Measurements from ENCODE around the gene OR1M1. TPM values are rescaled to one million over a fixed set of nuclear protein-coding genes. Genes with fewer than 3 reads are reported as not detected.

OR1M1 gene
- polyA plus RNA-seq (2013, experiment 1 of 2): not detected
- not detected for polyA plus RNA-seq (2013, experiment 2 of 2)

GRCh38 chr19:9086761-9087160 is at the start of gene OR1M1:
Gene OR1M1, plus strand, starts transcription at chr19:9087061. Its CDS starts 6,184 bp downstream, at chr19:9093245.
- no peak within 1 kb of the TSS for H2BK12ac ChIP-seq (ENCODE audit: low read length in 2 of 2)
- H3K4me1 ChIP-seq (ENCODE audit: control insufficient read depth, insufficient read depth, low read depth, low read length): no peaks in the 10 kb centered on the region
- no peak within 1 kb of the TSS for H3K27ac ChIP-seq (ENCODE audit: low read length, poor library complexity, severe bottlenecking)
- H3K36me3 ChIP-seq (ENCODE audit: control insufficient read depth in 1 of 2, insufficient read depth in 2 of 2, low read depth in 1 of 2, low read length in 2 of 2): no peaks in the 10 kb centered on the region
- no peak within 1 kb of the TSS for H2BK5ac ChIP-seq (ENCODE audit: low read depth, low read length, poor library complexity, severe bottlenecking)
- H2AK5ac ChIP-seq (ENCODE audit: low read length, severe bottlenecking): no peak within 1 kb of the TSS
- H4K91ac ChIP-seq (ENCODE audit: low read length): no peak within 1 kb of the TSS
- H3K4me2 ChIP-seq (ENCODE audit: low read length, poor library complexity, severe bottlenecking): no peak within 1 kb of the TSS
- no peak within 1 kb of the TSS for H2AFZ ChIP-seq (ENCODE audit: low read depth, low read length)
- no peaks in the 10 kb centered on the region for H3K27me3 ChIP-seq (ENCODE audit: control insufficient read depth in 1 of 2, insufficient read depth in 1 of 2, low read length in 2 of 2)
- no peak within 1 kb of the TSS for H2BK120ac ChIP-seq (ENCODE audit: low read depth, low read length)
- no peak within 1 kb of the TSS for H4K8ac ChIP-seq (ENCODE audit: low read length)
- H3K79me1 ChIP-seq (replicated peaks; ENCODE audit: low read length, poor library complexity, severe bottlenecking): no peaks in the 10 kb centered on the region
- no peak within 1 kb of the TSS for H3K4me3 ChIP-seq (ENCODE audit: insufficient read depth in 1 of 2, low read depth in 1 of 2, low read length in 2 of 2)
- no peak within 1 kb of the TSS for H3K23ac ChIP-seq (ENCODE audit: low read length in 2 of 2)
- H3K4ac ChIP-seq (ENCODE audit: low read depth in 1 of 2, low read length in 2 of 2): no peak within 1 kb of the TSS
- no CpG with 5 or more reads among the region's 2 CpGs for WGBS
- no peaks in the 10 kb centered on the region for H3K9me3 ChIP-seq (ENCODE audit: control insufficient read depth, low read length)
- no peak within 1 kb of the TSS for H3K14ac ChIP-seq (ENCODE audit: low read length in 2 of 2)
- no peak within 1 kb of the TSS for H3K18ac ChIP-seq (ENCODE audit: low read depth in 1 of 2, low read length in 2 of 2)
- DNase-seq: no peak
- H3K9ac ChIP-seq (ENCODE audit: low read length): no peak within 1 kb of the TSS
- no peak within 1 kb of the TSS for H2BK15ac ChIP-seq (ENCODE audit: low read depth, poor library complexity, severe bottlenecking)

GRCh38 chr19:9037400-9038062 is 49.3 kb upstream of the OR1M1 start:
- Histone ChIP-seq H3K14ac (ENCODE audit: low read length in 2 of 2) (no peak overlapping the region), H2BK15ac (ENCODE audit: low read depth, poor library complexity, severe bottlenecking) (no peak overlapping the region), H3K9ac (ENCODE audit: low read length) (no peak overlapping the region), H4K8ac (ENCODE audit: low read length) (no peak overlapping the region), H2AFZ (ENCODE audit: low read depth, low read length) (no peak overlapping the region), H3K18ac (ENCODE audit: low read depth in 1 of 2, low read length in 2 of 2) (no peak overlapping the region), H3K36me3 (ENCODE audit: control insufficient read depth in 1 of 2, insufficient read depth in 2 of 2, low read depth in 1 of 2, low read length in 2 of 2) (no peaks in the 10 kb centered on the region), H2BK12ac (ENCODE audit: low read length in 2 of 2) (no peak overlapping the region), H3K23ac (ENCODE audit: low read length in 2 of 2) (no peak overlapping the region), H3K9me3 (ENCODE audit: control insufficient read depth, low read length) (no peaks in the 10 kb centered on the region), H2BK5ac (ENCODE audit: low read depth, low read length, poor library complexity, severe bottlenecking) (no peak overlapping the region), H3K4ac (ENCODE audit: low read depth in 1 of 2, low read length in 2 of 2) (no peak overlapping the region), H4K91ac (ENCODE audit: low read length) (no peak overlapping the region), H3K27me3 (ENCODE audit: control insufficient read depth in 1 of 2, insufficient read depth in 1 of 2, low read length in 2 of 2) (no peaks in the 10 kb centered on the region), H3K4me3 (ENCODE audit: insufficient read depth in 1 of 2, low read depth in 1 of 2, low read length in 2 of 2) (no peak overlapping the region), H3K4me1 (ENCODE audit: control insufficient read depth, insufficient read depth, low read depth, low read length) (no peaks in the 10 kb centered on the region), H2BK120ac (ENCODE audit: low read depth, low read length) (no peak overlapping the region), H2AK5ac (ENCODE audit: low read length, severe bottlenecking) (no peak overlapping the region), H3K79me1 (replicated peaks; ENCODE audit: low read length, poor library complexity, severe bottlenecking) (no peaks in the 10 kb centered on the region), H3K4me2 (ENCODE audit: low read length, poor library complexity, severe bottlenecking) (no peak overlapping the region), H3K27ac (ENCODE audit: low read length, poor library complexity, severe bottlenecking) (no peak overlapping the region)
- WGBS: 74% methylated on average over 8 of the region's 8 CpGs
- no peak for DNase-seq

GRCh38 chr19:9039728-9040127 is 47.1 kb upstream of the OR1M1 start:
- H3K27me3 ChIP-seq (ENCODE audit: control insufficient read depth in 1 of 2, insufficient read depth in 1 of 2, low read length in 2 of 2): no peaks in the 10 kb centered on the region
- no peaks in the 10 kb centered on the region for H3K36me3 ChIP-seq (ENCODE audit: control insufficient read depth in 1 of 2, insufficient read depth in 2 of 2, low read depth in 1 of 2, low read length in 2 of 2)
- no peak overlapping the region for H2BK120ac ChIP-seq (ENCODE audit: low read depth, low read length)
- H3K9ac ChIP-seq (ENCODE audit: low read length): no peak overlapping the region
- H3K4me2 ChIP-seq (ENCODE audit: low read length, poor library complexity, severe bottlenecking): no peak overlapping the region
- no peak overlapping the region for H4K91ac ChIP-seq (ENCODE audit: low read length)
- H3K27ac ChIP-seq (ENCODE audit: low read length, poor library complexity, severe bottlenecking): no peak overlapping the region
- H2BK15ac ChIP-seq (ENCODE audit: low read depth, poor library complexity, severe bottlenecking): no peak overlapping the region
- no peak overlapping the region for H3K18ac ChIP-seq (ENCODE audit: low read depth in 1 of 2, low read length in 2 of 2)
- no peak overlapping the region for H4K8ac ChIP-seq (ENCODE audit: low read length)
- no peak overlapping the region for H3K4ac ChIP-seq (ENCODE audit: low read depth in 1 of 2, low read length in 2 of 2)
- H2BK12ac ChIP-seq (ENCODE audit: low read length in 2 of 2): no peak overlapping the region
- H2BK5ac ChIP-seq (ENCODE audit: low read depth, low read length, poor library complexity, severe bottlenecking): no peak overlapping the region
- H3K14ac ChIP-seq (ENCODE audit: low read length in 2 of 2): no peak overlapping the region
- H3K4me3 ChIP-seq (ENCODE audit: insufficient read depth in 1 of 2, low read depth in 1 of 2, low read length in 2 of 2): no peak overlapping the region
- no peak overlapping the region for H3K23ac ChIP-seq (ENCODE audit: low read length in 2 of 2)
- no peaks in the 10 kb centered on the region for H3K9me3 ChIP-seq (ENCODE audit: control insufficient read depth, low read length)
- no peaks in the 10 kb centered on the region for H3K79me1 ChIP-seq (replicated peaks; ENCODE audit: low read length, poor library complexity, severe bottlenecking)
- WGBS: 68% methylated on average over 5 of the region's 5 CpGs
- no peak overlapping the region for H2AFZ ChIP-seq (ENCODE audit: low read depth, low read length)
- no peak for DNase-seq
- H3K4me1 ChIP-seq (ENCODE audit: control insufficient read depth, insufficient read depth, low read depth, low read length): no peaks in the 10 kb centered on the region
- H2AK5ac ChIP-seq (ENCODE audit: low read length, severe bottlenecking): no peak overlapping the region

- Histone ChIP-seq H2BK12ac (ENCODE audit: low read length in 2 of 2) (no peak overlapping the region), H2BK5ac (ENCODE audit: low read depth, low read length, poor library complexity, severe bottlenecking) (no peak overlapping the region), H2BK15ac (ENCODE audit: low read depth, poor library complexity, severe bottlenecking) (no peak overlapping the region), H2AK5ac (ENCODE audit: low read length, severe bottlenecking) (no peak overlapping the region), H3K4ac (ENCODE audit: low read depth in 1 of 2, low read length in 2 of 2) (no peak overlapping the region), H3K4me2 (ENCODE audit: low read length, poor library complexity, severe bottlenecking) (no peak overlapping the region), H3K79me1 (replicated peaks; ENCODE audit: low read length, poor library complexity, severe bottlenecking) (no peaks in the 10 kb centered on the region), H3K36me3 (ENCODE audit: control insufficient read depth in 1 of 2, insufficient read depth in 2 of 2, low read depth in 1 of 2, low read length in 2 of 2) (no peaks in the 10 kb centered on the region), H3K27me3 (ENCODE audit: control insufficient read depth in 1 of 2, insufficient read depth in 1 of 2, low read length in 2 of 2) (no peaks in the 10 kb centered on the region), H3K18ac (ENCODE audit: low read depth in 1 of 2, low read length in 2 of 2) (no peak overlapping the region), H3K9me3 (ENCODE audit: control insufficient read depth, low read length) (no peaks in the 10 kb centered on the region), H3K23ac (ENCODE audit: low read length in 2 of 2) (no peak overlapping the region), H2BK120ac (ENCODE audit: low read depth, low read length) (no peak overlapping the region), H3K27ac (ENCODE audit: low read length, poor library complexity, severe bottlenecking) (no peak overlapping the region), H3K9ac (ENCODE audit: low read length) (no peak overlapping the region), H3K4me1 (ENCODE audit: control insufficient read depth, insufficient read depth, low read depth, low read length) (no peaks in the 10 kb centered on the region), H3K4me3 (ENCODE audit: insufficient read depth in 1 of 2, low read depth in 1 of 2, low read length in 2 of 2) (no peak overlapping the region), H2AFZ (ENCODE audit: low read depth, low read length) (no peak overlapping the region), H3K14ac (ENCODE audit: low read length in 2 of 2) (no peak overlapping the region), H4K8ac (ENCODE audit: low read length) (no peak overlapping the region), H4K91ac (ENCODE audit: low read length) (no peak overlapping the region)
- 66% methylated on average over 8 of the region's 9 CpGs for WGBS
- no peak for DNase-seq
Observed at GRCh38 chr19:9040131-9040530, 46.7 kb upstream of the OR1M1 start.
